Astrocyte (in vitro differentiated cells and primary cell): ENCODE data around the gene ZC3H12C.

Source experiments
- EZH2 ChIP-seq: IDR thresholded peaks from 2 replicates; pipeline ENCODE4 v1.6.1; 2012; ENCODE audit warnings: mild to moderate bottlenecking, low read length, inconsistent platforms; ENCODE audit not compliant: insufficient read depth
- TF ChIP-seq, protein P1 (sequence below): IDR thresholded peaks from 2 replicates; pipeline ENCODE4 v1.5.1; 2011; ENCODE audit warnings: low read depth, mild to moderate bottlenecking, inconsistent platforms, low read length, moderate library complexity; ENCODE audit not compliant: insufficient read depth

DNA sequence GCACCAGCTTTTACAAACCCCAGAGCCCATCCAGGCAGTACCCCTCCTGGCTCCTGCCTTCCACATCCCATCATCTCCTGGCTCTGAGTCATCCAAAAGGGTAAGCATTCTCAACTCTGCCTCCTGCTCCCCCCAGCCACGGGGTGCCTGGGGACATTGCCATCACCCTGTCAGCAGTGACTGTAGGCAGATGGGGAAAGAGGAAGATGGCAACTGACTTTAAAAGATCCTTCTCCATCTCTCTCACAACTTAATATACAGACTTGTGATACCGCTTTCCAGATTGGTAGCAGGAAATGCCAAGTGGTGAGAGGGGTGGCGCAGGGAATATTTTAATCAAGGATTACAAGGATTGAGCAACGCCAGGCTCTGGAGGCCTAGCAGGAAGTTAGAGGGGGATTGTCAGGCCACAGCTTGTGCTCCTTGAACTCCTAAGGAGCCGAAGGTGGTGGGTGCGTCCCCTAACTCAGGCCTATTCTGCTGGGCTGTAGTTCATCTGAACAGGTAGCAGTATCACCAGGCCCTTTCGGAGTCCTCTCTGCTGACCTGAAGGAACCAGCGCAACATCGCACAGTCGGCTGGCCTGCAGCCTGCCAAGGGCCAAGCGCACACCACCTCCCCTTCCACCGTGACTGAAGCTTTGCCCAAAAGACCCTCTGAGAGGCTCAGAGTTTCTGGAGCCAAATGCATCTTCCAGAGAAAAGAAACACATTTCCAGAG, 83.3 kb downstream of the ZC3H12C start:
- TF ChIP-seq, protein P1, sequence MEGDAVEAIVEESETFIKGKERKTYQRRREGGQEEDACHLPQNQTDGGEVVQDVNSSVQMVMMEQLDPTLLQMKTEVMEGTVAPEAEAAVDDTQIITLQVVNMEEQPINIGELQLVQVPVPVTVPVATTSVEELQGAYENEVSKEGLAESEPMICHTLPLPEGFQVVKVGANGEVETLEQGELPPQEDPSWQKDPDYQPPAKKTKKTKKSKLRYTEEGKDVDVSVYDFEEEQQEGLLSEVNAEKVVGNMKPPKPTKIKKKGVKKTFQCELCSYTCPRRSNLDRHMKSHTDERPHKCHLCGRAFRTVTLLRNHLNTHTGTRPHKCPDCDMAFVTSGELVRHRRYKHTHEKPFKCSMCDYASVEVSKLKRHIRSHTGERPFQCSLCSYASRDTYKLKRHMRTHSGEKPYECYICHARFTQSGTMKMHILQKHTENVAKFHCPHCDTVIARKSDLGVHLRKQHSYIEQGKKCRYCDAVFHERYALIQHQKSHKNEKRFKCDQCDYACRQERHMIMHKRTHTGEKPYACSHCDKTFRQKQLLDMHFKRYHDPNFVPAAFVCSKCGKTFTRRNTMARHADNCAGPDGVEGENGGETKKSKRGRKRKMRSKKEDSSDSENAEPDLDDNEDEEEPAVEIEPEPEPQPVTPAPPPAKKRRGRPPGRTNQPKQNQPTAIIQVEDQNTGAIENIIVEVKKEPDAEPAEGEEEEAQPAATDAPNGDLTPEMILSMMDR = no peak
- TF ChIP-seq EZH2 = no peak
